ENCODE measurements around the gene SYNE1. TPM values are rescaled to one million over a fixed set of nuclear protein-coding genes. Genes with fewer than 3 reads are reported as not detected.

SYNE1 gene
- polyA plus RNA-seq, 1 donor from 2014 or later = 38.5 TPM

- Histone ChIP-seq H4K20me1 (ENCODE audit: insufficient read depth) (no peaks in the 10 kb centered on the region), H3K4me3 (ENCODE audit: low read length) (no peak overlapping the region)
These were observed 42.5 kb downstream of the SYNE1 start for GRCh38 chr6:152594701-152595100.

DNA sequence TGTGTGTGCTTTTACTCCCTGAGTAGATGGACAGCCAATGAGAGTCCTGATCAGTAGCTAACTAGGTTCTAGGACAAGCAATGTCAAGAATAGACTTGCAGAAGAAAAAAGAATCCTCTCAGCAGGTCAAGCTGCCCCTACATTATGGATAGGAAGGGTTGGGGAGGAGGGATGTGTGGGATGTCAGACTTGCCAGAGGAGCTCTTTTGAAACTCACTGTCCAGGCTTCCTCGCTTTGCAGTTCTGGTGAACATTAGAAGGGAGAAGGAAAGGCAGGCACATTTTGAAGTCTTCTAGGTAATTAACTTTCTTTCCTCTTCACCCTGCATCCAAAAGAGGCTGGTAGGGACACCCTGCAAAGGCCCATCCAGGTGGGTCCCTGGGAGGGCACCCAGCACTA is 48.7 kb downstream of the SYNE1 start:
- no peaks in the 10 kb centered on the region for H3K9me3 ChIP-seq (ENCODE audit: low read length)
- no peak overlapping the region for H3K4me3 ChIP-seq (ENCODE audit: low read length)
- H3K9me2 ChIP-seq (ENCODE audit: insufficient read depth, low read length) = no peaks in the 10 kb centered on the region
- H4K20me1 ChIP-seq (ENCODE audit: insufficient read depth) = no peaks in the 10 kb centered on the region
- no peaks in the 10 kb centered on the region for H3F3A ChIP-seq (ENCODE audit: insufficient read depth, low read length, poor library complexity, severe bottlenecking)
- no peak overlapping the region for H3K27ac ChIP-seq (ENCODE audit: low read length)
- H3K36me3 ChIP-seq (ENCODE audit: insufficient read depth, low read length) = no peaks in the 10 kb centered on the region
- H3K27me3 ChIP-seq (ENCODE audit: insufficient read depth, low read depth, low read length) = no peaks in the 10 kb centered on the region
- TF ChIP-seq SMC3 (conservative IDR thresholded peaks at IDR 0.05; ENCODE audit: poor library complexity) = no peak
- TF ChIP-seq EP300 (conservative IDR thresholded peaks at IDR 0.05; ENCODE audit: poor library complexity, severe bottlenecking) = no peak
- no peak for TF ChIP-seq POLR2AphosphoS5 (IDR thresholded peaks at IDR 0.05)
- TF ChIP-seq TAF1 (IDR thresholded peaks at IDR 0.05; ENCODE audit: low read depth) = no peak
- TF ChIP-seq MXI1 (conservative IDR thresholded peaks at IDR 0.05; ENCODE audit: poor library complexity, severe bottlenecking) = no peak
- no peak overlapping the region for H3K4me2 ChIP-seq (ENCODE audit: low read length)
- no peaks in the 10 kb centered on the region for H3K79me2 ChIP-seq (replicated peaks; ENCODE audit: insufficient read depth, low read length)
- no peak overlapping the region for H3K9ac ChIP-seq (ENCODE audit: low read length)
- H2AFZ ChIP-seq (ENCODE audit: low read depth, low read length) = no peak overlapping the region

More at GRCh38 chr6:152594701-152595100, 42.5 kb downstream of the SYNE1 start:
- Histone ChIP-seq H3K9me2 (ENCODE audit: insufficient read depth, low read length) (no peaks in the 10 kb centered on the region), H3K9ac (ENCODE audit: low read length) (no peak overlapping the region), H3K9me3 (ENCODE audit: low read length) (no peaks in the 10 kb centered on the region), H3K4me2 (ENCODE audit: low read length) (no peak overlapping the region), H3K27me3 (ENCODE audit: insufficient read depth, low read depth, low read length) (no peaks in the 10 kb centered on the region), H3K36me3 (ENCODE audit: insufficient read depth, low read length) (no peaks in the 10 kb centered on the region), H3K79me2 (replicated peaks; ENCODE audit: insufficient read depth, low read length) (no peaks in the 10 kb centered on the region), H3F3A (ENCODE audit: insufficient read depth, low read length, poor library complexity, severe bottlenecking) (no peaks in the 10 kb centered on the region), H2AFZ (ENCODE audit: low read depth, low read length) (no peak overlapping the region), H3K27ac (ENCODE audit: low read length) (no peak overlapping the region)
- TF ChIP-seq, protein P1, sequence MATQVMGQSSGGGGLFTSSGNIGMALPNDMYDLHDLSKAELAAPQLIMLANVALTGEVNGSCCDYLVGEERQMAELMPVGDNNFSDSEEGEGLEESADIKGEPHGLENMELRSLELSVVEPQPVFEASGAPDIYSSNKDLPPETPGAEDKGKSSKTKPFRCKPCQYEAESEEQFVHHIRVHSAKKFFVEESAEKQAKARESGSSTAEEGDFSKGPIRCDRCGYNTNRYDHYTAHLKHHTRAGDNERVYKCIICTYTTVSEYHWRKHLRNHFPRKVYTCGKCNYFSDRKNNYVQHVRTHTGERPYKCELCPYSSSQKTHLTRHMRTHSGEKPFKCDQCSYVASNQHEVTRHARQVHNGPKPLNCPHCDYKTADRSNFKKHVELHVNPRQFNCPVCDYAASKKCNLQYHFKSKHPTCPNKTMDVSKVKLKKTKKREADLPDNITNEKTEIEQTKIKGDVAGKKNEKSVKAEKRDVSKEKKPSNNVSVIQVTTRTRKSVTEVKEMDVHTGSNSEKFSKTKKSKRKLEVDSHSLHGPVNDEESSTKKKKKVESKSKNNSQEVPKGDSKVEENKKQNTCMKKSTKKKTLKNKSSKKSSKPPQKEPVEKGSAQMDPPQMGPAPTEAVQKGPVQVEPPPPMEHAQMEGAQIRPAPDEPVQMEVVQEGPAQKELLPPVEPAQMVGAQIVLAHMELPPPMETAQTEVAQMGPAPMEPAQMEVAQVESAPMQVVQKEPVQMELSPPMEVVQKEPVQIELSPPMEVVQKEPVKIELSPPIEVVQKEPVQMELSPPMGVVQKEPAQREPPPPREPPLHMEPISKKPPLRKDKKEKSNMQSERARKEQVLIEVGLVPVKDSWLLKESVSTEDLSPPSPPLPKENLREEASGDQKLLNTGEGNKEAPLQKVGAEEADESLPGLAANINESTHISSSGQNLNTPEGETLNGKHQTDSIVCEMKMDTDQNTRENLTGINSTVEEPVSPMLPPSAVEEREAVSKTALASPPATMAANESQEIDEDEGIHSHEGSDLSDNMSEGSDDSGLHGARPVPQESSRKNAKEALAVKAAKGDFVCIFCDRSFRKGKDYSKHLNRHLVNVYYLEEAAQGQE (IDR thresholded peaks at IDR 0.05; ENCODE audit: borderline replicate concordance) = no peak
- TF ChIP-seq SMC3 (conservative IDR thresholded peaks at IDR 0.05; ENCODE audit: poor library complexity) = no peak
- TF ChIP-seq TAF1 (IDR thresholded peaks at IDR 0.05; ENCODE audit: low read depth) = no peak
- no peak for TF ChIP-seq RAD21 (conservative IDR thresholded peaks at IDR 0.05)
- TF ChIP-seq MXI1 (conservative IDR thresholded peaks at IDR 0.05; ENCODE audit: poor library complexity, severe bottlenecking) = no peak
- TF ChIP-seq EZH2 (IDR thresholded peaks at IDR 0.05; ENCODE audit: borderline replicate concordance, insufficient read depth, low read length, poor library complexity, severe bottlenecking) = no peak
- TF ChIP-seq POLR2AphosphoS5 (IDR thresholded peaks at IDR 0.05) = no peak
- no peak for TF ChIP-seq EP300 (conservative IDR thresholded peaks at IDR 0.05; ENCODE audit: poor library complexity, severe bottlenecking)
- TF ChIP-seq, protein P2, sequence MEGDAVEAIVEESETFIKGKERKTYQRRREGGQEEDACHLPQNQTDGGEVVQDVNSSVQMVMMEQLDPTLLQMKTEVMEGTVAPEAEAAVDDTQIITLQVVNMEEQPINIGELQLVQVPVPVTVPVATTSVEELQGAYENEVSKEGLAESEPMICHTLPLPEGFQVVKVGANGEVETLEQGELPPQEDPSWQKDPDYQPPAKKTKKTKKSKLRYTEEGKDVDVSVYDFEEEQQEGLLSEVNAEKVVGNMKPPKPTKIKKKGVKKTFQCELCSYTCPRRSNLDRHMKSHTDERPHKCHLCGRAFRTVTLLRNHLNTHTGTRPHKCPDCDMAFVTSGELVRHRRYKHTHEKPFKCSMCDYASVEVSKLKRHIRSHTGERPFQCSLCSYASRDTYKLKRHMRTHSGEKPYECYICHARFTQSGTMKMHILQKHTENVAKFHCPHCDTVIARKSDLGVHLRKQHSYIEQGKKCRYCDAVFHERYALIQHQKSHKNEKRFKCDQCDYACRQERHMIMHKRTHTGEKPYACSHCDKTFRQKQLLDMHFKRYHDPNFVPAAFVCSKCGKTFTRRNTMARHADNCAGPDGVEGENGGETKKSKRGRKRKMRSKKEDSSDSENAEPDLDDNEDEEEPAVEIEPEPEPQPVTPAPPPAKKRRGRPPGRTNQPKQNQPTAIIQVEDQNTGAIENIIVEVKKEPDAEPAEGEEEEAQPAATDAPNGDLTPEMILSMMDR (IDR thresholded peaks at IDR 0.05; ENCODE audit: poor library complexity, severe bottlenecking) = no peak
